GM21528 (cell line): ENCODE data around the gene CLDN22.
"Not testable (repeated sequence)": the region's sequence is repeated elsewhere in the genome, so short reads cannot be mapped to it uniquely, and the experiment has no call there.

Source experiments
- ATAC-seq: cut with Tn5 transposase; IDR thresholded peaks from one replicate; pipeline ENCODE4 v1.9.1; 2021; ENCODE audit warnings: mild to moderate bottlenecking, moderate library complexity; ENCODE audit not compliant: unreplicated experiment, low FRiP score

The CLDN22 gene

GRCh38 chr4:183348136-183348535 is 28.1 kb upstream of the CLDN22 start:
- no peak for ATAC-seq

GRCh38 chr4:183347566-183347965 is 27.5 kb upstream of the CLDN22 start:
- no peak for ATAC-seq

GRCh38 chr4:183347146-183347545 is 27.1 kb upstream of the CLDN22 start:
- ATAC-seq: no peak

GRCh38 chr4:183345261-183345660 is 25.2 kb upstream of the CLDN22 start:
- ATAC-seq: no peak

GRCh38 chr4:183344523-183345255 is 24.6 kb upstream of the CLDN22 start:
- no peak for ATAC-seq

- no peak for ATAC-seq
Observed at GRCh38 chr4:183343730-183344129, 23.7 kb upstream of the CLDN22 start.

GRCh38 chr4:183342541-183343533 is 22.8 kb upstream of the CLDN22 start:
- no peak for ATAC-seq

- ATAC-seq: no peak
Observed at GRCh38 chr4:183337833-183338232, 17.8 kb upstream of the CLDN22 start.

- ATAC-seq: no peak
Observed at GRCh38 chr4:183337349-183337748, 17.3 kb upstream of the CLDN22 start.

GRCh38 chr4:183335369-183335940 is 15.4 kb upstream of the CLDN22 start:
- ATAC-seq: no peak

- no peak for ATAC-seq
Observed at GRCh38 chr4:183333983-183334382, 13.9 kb upstream of the CLDN22 start.

GRCh38 chr4:183333202-183333601 is 13.1 kb upstream of the CLDN22 start:
- ATAC-seq: no peak

- no peak for ATAC-seq
Observed at GRCh38 chr4:183332447-183332846, 12.4 kb upstream of the CLDN22 start.

- no peak for ATAC-seq
Observed at GRCh38 chr4:183330841-183331240, 10.8 kb upstream of the CLDN22 start.

GRCh38 chr4:183329954-183330742 is 10.1 kb upstream of the CLDN22 start:
- ATAC-seq: no peak

- no peak for ATAC-seq
Observed at GRCh38 chr4:183329244-183329643, 9.2 kb upstream of the CLDN22 start.

- no peak for ATAC-seq
Observed at GRCh38 chr4:183328832-183329231, 8.8 kb upstream of the CLDN22 start.

GRCh38 chr4:183327827-183328226 is 7.8 kb upstream of the CLDN22 start:
- ATAC-seq: no peak

GRCh38 chr4:183326853-183327252 is 6.8 kb upstream of the CLDN22 start:
- no peak for ATAC-seq

GRCh38 chr4:183326387-183326786 is 6.3 kb upstream of the CLDN22 start:
- not testable (repeated sequence) for ATAC-seq
